ENCODE measurements around the gene PLEKHO2.

Gene PLEKHO2

GRCh38 chr15:64865998-64866520, 24.3 kb downstream of the PLEKHO2 start:
- no peaks in the 10 kb centered on the region for H3K9me3 ChIP-seq (ENCODE audit: severe bottlenecking)
- no peaks in the 10 kb centered on the region for H3K27me3 ChIP-seq (ENCODE audit: insufficient read depth, low read depth, severe bottlenecking)
- no peak for TF ChIP-seq CTCF (IDR thresholded peaks at IDR 0.05; ENCODE audit: low read depth, low read length)
- no peak for DNase-seq
- H3K4me3 ChIP-seq (ENCODE audit: low read depth, low read length), result no peak overlapping the region
- H3K36me3 ChIP-seq, result peaks cover 16% of the 10 kb centered on the region
- no peak overlapping the region for H3K27ac ChIP-seq

- Histone ChIP-seq H3K36me3 (peaks cover 7% of the 10 kb centered on the region), H3K9me3 (ENCODE audit: severe bottlenecking) (no peaks in the 10 kb centered on the region), H3K27me3 (ENCODE audit: insufficient read depth, low read depth, severe bottlenecking) (no peaks in the 10 kb centered on the region), H3K4me3 (ENCODE audit: low read depth, low read length) (no peak overlapping the region), H3K27ac (no peak overlapping the region)
- no peak for TF ChIP-seq CTCF (IDR thresholded peaks at IDR 0.05; ENCODE audit: low read depth, low read length)
- DNase-seq, result no peak
Observed at GRCh38 chr15:64869501-64869900, 27.8 kb downstream of the PLEKHO2 start.

GRCh38 chr15:64870353-64870752, 28.6 kb downstream of the PLEKHO2 start:
- Histone ChIP-seq H3K9me3 (ENCODE audit: severe bottlenecking) (no peaks in the 10 kb centered on the region), H3K4me3 (ENCODE audit: low read depth, low read length) (no peak overlapping the region), H3K27me3 (ENCODE audit: insufficient read depth, low read depth, severe bottlenecking) (no peaks in the 10 kb centered on the region), H3K36me3 (0 out of 2 replicates have a peak, but pooled peaks cover 2% of the 10 kb centered on the region), H3K27ac (no peak overlapping the region)
- TF ChIP-seq CTCF (IDR thresholded peaks at IDR 0.05; ENCODE audit: low read depth, low read length), result no peak
- no peak for DNase-seq

GRCh38 chr15:64875641-64876223, 34.0 kb downstream of the PLEKHO2 start:
- no peak overlapping the region for H3K4me3 ChIP-seq (ENCODE audit: low read depth, low read length)
- DNase-seq, result no peak
- H3K36me3 ChIP-seq, result no peaks in the 10 kb centered on the region
- no peak for TF ChIP-seq CTCF (IDR thresholded peaks at IDR 0.05; ENCODE audit: low read depth, low read length)
- H3K27me3 ChIP-seq (ENCODE audit: insufficient read depth, low read depth, severe bottlenecking), result no peaks in the 10 kb centered on the region
- no peaks in the 10 kb centered on the region for H3K9me3 ChIP-seq (ENCODE audit: severe bottlenecking)
- no peak overlapping the region for H3K27ac ChIP-seq

- Histone ChIP-seq H3K4me3 (ENCODE audit: low read depth, low read length) (no peak overlapping the region), H3K27me3 (ENCODE audit: insufficient read depth, low read depth, severe bottlenecking) (no peaks in the 10 kb centered on the region), H3K9me3 (ENCODE audit: severe bottlenecking) (no peaks in the 10 kb centered on the region), H3K27ac (no peak overlapping the region), H3K36me3 (no peaks in the 10 kb centered on the region)
- no peak for DNase-seq
- TF ChIP-seq CTCF (IDR thresholded peaks at IDR 0.05; ENCODE audit: low read depth, low read length), result no peak
Observed at GRCh38 chr15:64877435-64877834, 35.7 kb downstream of the PLEKHO2 start.

- DNase-seq, result no peak
- no peak overlapping the region for H3K27ac ChIP-seq
- no peak for TF ChIP-seq CTCF (IDR thresholded peaks at IDR 0.05; ENCODE audit: low read depth, low read length)
Observed at GRCh38 chr15:64878705-64879104, 37.0 kb downstream of the PLEKHO2 start.

More at GRCh38 chr15:64878705-64879104, 37.0 kb downstream of the PLEKHO2 start:
- H3K4me3 ChIP-seq (ENCODE audit: low read depth, low read length), result no peak overlapping the region
- no peaks in the 10 kb centered on the region for H3K36me3 ChIP-seq
- no peaks in the 10 kb centered on the region for H3K27me3 ChIP-seq (ENCODE audit: insufficient read depth, low read depth, severe bottlenecking)
- H3K9me3 ChIP-seq (ENCODE audit: severe bottlenecking), result no peaks in the 10 kb centered on the region
